ENCODE data around the gene DRGX.

DRGX gene

GRCh38 chr10:49354593-49354992 is 41.3 kb downstream of the DRGX start:
- TF ChIP-seq CTCF (IDR thresholded peaks at IDR 0.05; ENCODE audit: low read length, missing control alignments): no peak
- DNase-seq (ENCODE audit: low read depth): no peak
- H3K4me3 ChIP-seq (replicated peaks; ENCODE audit: low read depth, low read length): no peak overlapping the region

DNA sequence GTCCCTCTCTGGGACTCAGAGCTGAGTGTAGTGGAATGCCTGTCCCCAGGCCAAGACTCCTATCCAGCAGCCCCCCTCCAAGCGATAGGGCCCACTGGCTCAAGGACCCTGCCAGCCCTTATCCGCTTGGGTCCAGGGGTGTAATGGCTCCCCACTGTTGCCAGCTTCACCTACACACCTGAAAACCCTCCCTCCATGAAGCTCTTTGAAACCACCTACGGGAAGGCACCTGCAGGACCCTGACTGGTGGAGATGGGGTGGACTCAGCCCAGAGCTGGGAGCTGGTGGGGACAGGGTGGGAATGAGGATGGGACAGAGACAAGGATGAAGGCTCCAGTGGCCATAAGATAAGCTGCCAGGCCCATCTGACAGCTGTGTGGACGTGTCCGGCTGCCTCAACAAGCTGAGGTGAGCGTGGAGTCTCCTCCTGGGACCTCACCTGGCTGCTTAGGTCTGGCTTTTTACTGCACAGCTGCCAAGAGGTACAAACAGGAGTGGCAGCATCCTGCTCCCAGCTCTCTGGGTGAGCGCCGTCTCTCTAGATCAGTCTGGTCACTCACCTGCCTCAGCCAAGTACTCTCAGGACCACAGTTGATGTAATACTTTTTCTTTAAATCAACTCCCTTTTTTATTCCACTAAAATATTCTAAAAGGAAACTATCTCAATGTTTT is 41.9 kb downstream of the DRGX start:
- H3K4me3 ChIP-seq (replicated peaks; ENCODE audit: low read depth, low read length): no peak overlapping the region
- no peak for DNase-seq (ENCODE audit: low read depth)
- TF ChIP-seq CTCF (IDR thresholded peaks at IDR 0.05; ENCODE audit: low read length, missing control alignments): no peak

GRCh38 chr10:49353026-49353894 is 42.6 kb downstream of the DRGX start:
- no peak overlapping the region for H3K4me3 ChIP-seq (replicated peaks; ENCODE audit: low read depth, low read length)
- TF ChIP-seq CTCF (IDR thresholded peaks at IDR 0.05; ENCODE audit: low read length, missing control alignments): no peak
- no peak for DNase-seq (ENCODE audit: low read depth)

- DNase-seq (ENCODE audit: low read depth): no peak
- no peak for TF ChIP-seq CTCF (IDR thresholded peaks at IDR 0.05; ENCODE audit: low read length, missing control alignments)
- H3K4me3 ChIP-seq (replicated peaks; ENCODE audit: low read depth, low read length): no peak overlapping the region
Observed at GRCh38 chr10:49352323-49352722, 43.6 kb downstream of the DRGX start.

GRCh38 chr10:49351669-49352068 is 44.2 kb downstream of the DRGX start:
- H3K4me3 ChIP-seq (replicated peaks; ENCODE audit: low read depth, low read length): no peak overlapping the region
- TF ChIP-seq CTCF (IDR thresholded peaks at IDR 0.05; ENCODE audit: low read length, missing control alignments): no peak
- no peak for DNase-seq (ENCODE audit: low read depth)

DNA sequence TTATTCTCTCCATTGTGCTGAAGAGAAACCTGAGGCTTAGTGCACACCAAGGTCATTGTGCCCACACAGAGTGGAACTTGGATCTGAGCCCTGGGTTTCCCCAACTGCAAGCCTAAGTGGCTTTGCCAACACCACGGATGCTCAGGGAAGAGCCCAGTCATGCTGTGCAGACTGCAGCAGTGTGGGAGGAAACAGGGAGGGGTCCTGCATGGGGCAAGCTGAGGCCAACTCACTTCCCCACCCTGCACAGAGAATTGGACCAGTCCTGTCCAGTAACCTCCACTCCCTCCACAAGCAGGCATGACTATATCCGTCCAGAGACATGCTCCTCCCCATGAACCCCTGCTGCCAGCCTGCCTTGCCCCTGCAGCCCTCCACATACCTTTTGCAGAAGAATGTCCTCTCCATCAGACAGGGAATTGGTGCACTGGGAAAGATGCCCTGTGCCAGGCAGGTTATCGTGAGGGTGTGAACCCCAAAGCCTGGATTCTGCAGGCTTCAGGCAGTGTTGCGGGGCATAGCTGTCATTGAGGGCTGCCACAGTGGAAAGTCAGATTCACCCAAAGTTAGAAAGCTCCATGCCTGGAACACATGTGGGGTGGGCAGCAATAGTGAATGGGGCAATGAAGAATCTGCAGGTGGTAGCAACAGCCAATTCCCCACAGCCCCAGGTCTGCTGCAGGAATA is 44.9 kb downstream of the DRGX start:
- DNase-seq (ENCODE audit: low read depth): no peak
- H3K4me3 ChIP-seq (replicated peaks; ENCODE audit: low read depth, low read length): no peak overlapping the region
- no peak for TF ChIP-seq CTCF (IDR thresholded peaks at IDR 0.05; ENCODE audit: low read length, missing control alignments)
